ENCODE results near the gene SETDB1.

The SETDB1 gene

DNA sequence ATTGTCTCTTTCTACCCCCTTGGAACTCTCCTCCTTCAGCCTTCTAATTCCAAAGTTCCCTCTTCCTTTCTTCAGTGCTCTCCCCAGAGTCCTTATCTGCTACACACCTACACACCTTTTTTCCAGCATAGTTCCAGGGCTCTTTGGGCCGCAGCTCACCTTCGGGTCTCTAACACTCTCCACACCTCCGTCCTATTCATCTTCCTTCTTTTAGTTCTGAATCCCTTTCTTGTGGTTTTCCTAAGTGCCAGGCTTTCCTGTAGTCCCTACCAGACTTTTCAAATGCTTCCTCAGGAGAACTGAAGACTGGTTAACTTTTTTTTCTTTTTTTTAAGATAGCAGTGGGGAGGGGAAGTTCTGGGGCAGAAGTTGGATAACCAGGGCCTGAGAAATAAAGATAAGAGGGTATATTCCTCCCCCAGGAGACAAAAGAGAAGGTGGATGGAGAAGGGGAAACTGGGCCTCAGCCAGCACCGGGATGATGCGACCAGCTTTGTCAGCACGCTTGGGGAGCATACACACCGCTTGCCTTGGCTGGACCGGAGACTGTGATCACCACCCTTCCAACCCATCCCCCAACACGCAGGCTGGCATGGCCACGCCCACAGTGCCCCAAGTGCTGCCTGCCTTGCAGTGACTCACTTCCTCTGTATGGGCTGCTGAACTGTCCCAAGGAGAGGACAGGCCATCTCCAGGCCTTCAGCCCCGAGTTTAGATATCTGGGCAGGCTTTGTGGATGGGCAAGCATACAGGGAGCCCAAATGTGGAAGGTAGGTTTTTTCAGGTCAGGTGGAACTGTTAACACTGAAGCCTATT lies 50.9 kb downstream of the SETDB1 start:
- Histone ChIP-seq H3K4me3 (ENCODE audit: low read length) (no peak overlapping the region), H3K9ac (ENCODE audit: low read length) (no peak overlapping the region), H3K36me3 (ENCODE audit: control insufficient read depth, insufficient read depth, low read length, severe bottlenecking) (no peaks in the 10 kb centered on the region), H3K27me3 (replicated peaks; ENCODE audit: control insufficient read depth, insufficient read depth, low read length) (no peaks in the 10 kb centered on the region), H3K4me1 (ENCODE audit: control insufficient read depth, insufficient read depth, low read length) (peaks cover 32% of the 10 kb centered on the region), H3K9me3 (ENCODE audit: control insufficient read depth, low read length) (no peaks in the 10 kb centered on the region)
- DNase-seq (ENCODE audit: low read depth): peak; percentile 75

DNA sequence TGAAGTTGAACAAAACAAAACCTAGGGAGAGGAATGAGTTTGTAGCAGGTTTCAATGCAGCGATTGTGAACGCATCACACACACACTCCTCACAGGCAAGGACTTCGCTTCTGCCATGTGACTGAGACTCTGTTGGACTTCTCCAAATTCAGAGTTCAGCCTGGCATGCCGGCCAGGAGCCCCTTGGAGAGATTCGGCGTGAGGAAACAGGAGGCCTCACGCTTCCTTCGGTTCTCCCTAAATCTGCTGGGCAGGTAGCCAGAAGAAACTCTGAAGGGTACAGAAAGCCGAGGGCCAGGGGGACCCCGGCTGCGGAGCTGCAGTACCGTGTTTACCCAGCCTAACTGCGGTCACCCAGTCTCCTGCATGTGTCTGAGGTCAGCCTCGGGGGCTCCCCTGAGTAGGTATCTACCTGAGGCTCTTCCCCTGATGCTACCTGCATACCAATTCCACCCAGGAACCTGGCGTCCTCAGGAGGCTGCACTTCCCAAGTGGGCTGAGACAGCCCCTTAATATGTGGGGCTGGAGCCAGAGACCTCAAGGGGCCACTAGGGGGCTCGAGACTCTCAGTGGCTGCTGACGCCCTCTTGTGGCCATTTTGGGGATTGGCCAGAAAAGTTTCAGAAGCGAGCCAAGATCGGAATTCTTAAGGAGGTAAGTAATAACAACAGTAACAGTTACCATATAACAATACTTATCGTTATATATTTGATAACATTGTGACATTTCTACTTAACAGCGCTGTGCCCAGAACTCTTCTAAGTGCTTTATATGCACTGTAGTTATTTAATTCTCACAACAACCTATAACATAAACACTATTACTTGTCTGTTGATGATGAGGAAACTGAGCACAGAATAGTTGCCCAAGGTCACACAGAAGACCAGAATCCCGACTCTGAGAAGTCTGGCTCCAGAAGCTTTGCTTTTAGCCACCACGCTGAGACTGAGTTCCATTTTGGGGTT lies 53.2 kb downstream of the SETDB1 start:
- Histone ChIP-seq H3K27me3 (replicated peaks; ENCODE audit: control insufficient read depth, insufficient read depth, low read length) (no peaks in the 10 kb centered on the region), H3K4me3 (ENCODE audit: low read length) (no peak overlapping the region), H3K9me3 (ENCODE audit: control insufficient read depth, low read length) (no peaks in the 10 kb centered on the region), H3K4me1 (ENCODE audit: control insufficient read depth, insufficient read depth, low read length) (peaks cover 18% of the 10 kb centered on the region), H3K36me3 (ENCODE audit: control insufficient read depth, insufficient read depth, low read length, severe bottlenecking) (no peaks in the 10 kb centered on the region), H3K9ac (ENCODE audit: low read length) (peak overlapping the region; percentile 52)
- peak; percentile 97 for DNase-seq (ENCODE audit: low read depth)

DNA sequence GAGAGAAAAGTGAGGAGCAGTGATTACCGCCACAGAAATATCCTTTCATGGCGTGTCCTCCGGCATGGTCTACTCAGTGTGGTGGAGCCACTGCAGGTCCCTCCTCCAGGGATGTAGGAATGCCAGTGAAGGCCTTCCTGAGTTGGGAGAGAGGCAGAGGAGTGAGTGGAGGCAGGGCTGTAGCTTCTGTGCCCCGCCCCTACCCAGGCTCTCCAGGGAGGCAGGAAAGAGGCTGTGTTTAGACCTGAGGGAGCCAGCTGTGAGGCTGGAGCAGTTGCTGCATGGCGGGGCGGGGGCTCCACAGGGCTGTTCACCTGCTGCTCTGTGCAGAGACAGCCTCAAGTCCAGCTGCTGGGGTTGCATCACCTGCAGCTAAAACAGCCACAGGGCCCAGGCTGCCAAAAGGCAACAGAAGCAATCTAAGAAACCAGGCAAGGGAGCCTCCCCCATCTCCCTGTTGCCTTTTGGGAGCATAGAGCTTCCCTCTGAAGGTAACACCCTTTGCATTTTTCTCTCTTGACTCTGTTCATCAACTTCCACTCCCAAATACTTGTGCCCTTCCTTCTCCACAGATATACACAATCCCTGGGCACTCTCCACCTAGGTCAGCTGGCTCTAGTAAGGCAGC lies 55.1 kb downstream of the SETDB1 start:
- DNase-seq (ENCODE audit: low read depth): no peak
- H3K4me1 ChIP-seq (ENCODE audit: control insufficient read depth, insufficient read depth, low read length): peaks cover 18% of the 10 kb centered on the region
- no peak overlapping the region for H3K4me3 ChIP-seq (ENCODE audit: low read length)
- H3K36me3 ChIP-seq (ENCODE audit: control insufficient read depth, insufficient read depth, low read length, severe bottlenecking): no peaks in the 10 kb centered on the region
- no peak overlapping the region for H3K9ac ChIP-seq (ENCODE audit: low read length)
- H3K27me3 ChIP-seq (replicated peaks; ENCODE audit: control insufficient read depth, insufficient read depth, low read length): no peaks in the 10 kb centered on the region
- H3K9me3 ChIP-seq (ENCODE audit: control insufficient read depth, low read length): no peaks in the 10 kb centered on the region

DNA sequence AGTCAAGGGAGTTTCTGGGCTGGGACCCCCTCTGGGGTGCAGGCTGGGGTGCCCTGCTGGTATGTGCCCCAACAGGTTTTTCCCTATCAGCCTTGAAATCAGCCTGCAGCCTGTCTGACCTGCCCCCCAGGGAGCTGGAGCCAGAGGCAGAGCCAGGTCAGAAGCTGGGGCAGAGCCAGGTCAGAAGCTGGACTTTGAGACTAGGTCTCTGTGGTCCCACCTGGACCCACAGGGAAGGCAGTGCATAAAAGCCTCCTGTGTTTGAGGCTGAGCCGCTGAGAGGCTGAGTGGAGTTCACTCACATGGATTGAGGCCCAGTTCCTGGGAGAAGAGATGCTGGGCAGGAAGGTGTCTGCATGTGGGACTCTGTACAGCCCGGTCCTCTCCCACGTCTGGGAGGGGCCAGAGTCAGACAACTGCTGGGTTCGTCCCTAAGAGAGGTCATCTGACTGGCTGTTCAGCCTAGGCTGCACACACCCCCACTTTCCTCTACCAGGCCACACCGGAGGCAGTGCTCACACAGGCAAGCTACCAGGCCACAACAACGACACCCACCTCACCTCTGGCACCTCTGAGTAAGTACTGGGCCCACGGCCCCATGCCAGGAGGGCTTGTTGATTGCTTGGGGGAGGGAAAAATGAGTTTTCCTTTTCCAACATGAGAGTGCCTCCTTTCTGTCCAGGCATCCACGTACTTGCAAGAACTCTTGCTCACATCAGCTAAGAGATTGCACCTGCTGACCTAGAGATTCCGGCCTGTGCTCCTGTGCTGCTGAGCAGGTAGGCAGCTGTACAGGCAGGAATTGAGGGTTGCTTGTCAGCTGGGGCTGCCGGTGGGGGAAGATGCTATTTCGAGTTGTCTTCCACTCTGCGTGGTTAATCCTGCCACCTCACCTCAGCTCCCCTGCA lies 55.9 kb downstream of the SETDB1 start, which contains the start of gene ANXA9:
Gene ANXA9 (plus strand): TSS at position 488 of the 908 bp plus-strand sequence. CDS start 814 bp downstream, outside the sequence.
- Histone ChIP-seq H3K9me3 (ENCODE audit: control insufficient read depth, low read length) (no peaks in the 10 kb centered on the region), H3K4me3 (ENCODE audit: low read length) (no peak within 1 kb of the TSS), H3K36me3 (ENCODE audit: control insufficient read depth, insufficient read depth, low read length, severe bottlenecking) (no peaks in the 10 kb centered on the region), H3K9ac (ENCODE audit: low read length) (no peak within 1 kb of the TSS), H3K4me1 (ENCODE audit: control insufficient read depth, insufficient read depth, low read length) (peaks cover 18% of the 10 kb centered on the region), H3K27me3 (replicated peaks; ENCODE audit: control insufficient read depth, insufficient read depth, low read length) (no peaks in the 10 kb centered on the region)
- no peak for DNase-seq (ENCODE audit: low read depth)

DNA sequence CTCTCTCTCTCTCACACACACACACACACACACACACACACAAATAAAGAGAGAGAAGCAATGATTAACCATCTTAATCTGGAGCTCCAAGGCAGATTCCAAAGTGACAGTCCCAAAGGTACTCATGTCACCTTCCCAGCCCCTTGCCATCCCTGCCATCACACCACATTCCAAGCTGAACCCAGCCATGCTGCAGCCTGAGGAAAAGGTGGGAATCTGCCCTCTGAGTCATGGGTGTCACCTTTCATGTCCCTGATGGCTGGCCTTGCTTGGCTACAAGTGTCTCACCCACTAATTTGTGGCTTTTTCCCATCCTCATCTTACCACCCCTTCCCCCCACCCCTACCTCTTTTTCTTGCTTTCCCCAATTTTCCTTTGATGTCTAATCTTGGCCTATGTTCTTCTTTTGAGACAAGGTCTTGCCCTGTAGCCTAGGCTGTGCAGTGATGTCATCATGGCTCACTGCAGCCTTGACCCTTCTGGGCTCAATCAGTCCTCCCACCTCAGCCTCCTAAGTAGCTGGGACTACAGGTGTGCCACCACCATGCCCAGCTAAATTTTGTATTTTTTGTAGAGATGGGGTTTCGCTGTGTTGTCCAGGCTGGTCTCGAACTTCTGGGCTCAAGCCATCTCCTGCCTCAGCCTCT lies 59.1 kb downstream of the SETDB1 start:
- Histone ChIP-seq H3K9ac (ENCODE audit: low read length) (no peak overlapping the region), H3K36me3 (ENCODE audit: control insufficient read depth, insufficient read depth, low read length, severe bottlenecking) (no peaks in the 10 kb centered on the region), H3K9me3 (ENCODE audit: control insufficient read depth, low read length) (no peaks in the 10 kb centered on the region), H3K27me3 (replicated peaks; ENCODE audit: control insufficient read depth, insufficient read depth, low read length) (no peaks in the 10 kb centered on the region), H3K4me3 (ENCODE audit: low read length) (no peak overlapping the region), H3K4me1 (ENCODE audit: control insufficient read depth, insufficient read depth, low read length) (peaks cover 8% of the 10 kb centered on the region)
- no peak for DNase-seq (ENCODE audit: low read depth)

DNA sequence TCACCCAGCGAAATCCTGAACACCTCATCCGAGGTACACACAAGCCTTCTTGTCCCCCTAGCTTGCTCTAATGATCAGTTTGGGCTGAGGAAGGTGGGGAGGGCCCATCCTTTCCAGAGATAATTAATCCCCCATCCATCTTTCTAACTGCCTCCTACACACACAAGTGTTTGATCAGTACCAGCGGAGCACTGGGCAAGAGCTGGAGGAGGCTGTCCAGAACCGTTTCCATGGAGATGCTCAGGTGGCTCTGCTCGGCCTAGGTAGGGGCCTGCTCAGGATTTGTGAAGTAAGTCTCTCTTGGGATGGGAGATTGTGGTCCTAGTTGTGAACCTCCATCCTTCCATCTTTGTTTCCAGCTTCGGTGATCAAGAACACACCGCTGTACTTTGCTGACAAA lies 61.8 kb downstream of the SETDB1 start:
- no peak for DNase-seq (ENCODE audit: low read depth)
- no peaks in the 10 kb centered on the region for H3K9me3 ChIP-seq (ENCODE audit: control insufficient read depth, low read length)

DNA sequence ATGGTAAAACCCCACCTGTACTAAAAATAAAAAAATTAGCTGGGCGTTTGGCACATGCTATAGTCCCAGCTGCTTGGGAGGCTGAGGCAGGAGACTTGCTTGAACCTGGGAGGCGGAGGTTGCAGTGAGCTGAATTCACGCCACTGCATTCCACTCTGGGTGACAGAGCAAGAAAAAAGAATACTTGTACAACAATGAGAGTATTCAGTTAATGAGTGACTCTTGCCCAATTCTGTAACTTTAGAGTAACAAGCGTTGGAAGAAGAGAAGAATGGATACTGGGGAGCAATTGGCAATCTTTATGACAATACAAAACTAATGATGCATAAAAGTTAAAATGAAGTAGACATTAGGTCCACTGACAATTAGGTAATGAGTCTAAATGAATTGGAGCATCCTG lies 66.5 kb downstream of the SETDB1 start:
- Histone ChIP-seq H3K27me3 (replicated peaks; ENCODE audit: control insufficient read depth, insufficient read depth, low read length) (no peaks in the 10 kb centered on the region), H3K4me1 (ENCODE audit: control insufficient read depth, insufficient read depth, low read length) (peaks cover 13% of the 10 kb centered on the region), H3K9ac (ENCODE audit: low read length) (no peak overlapping the region), H3K9me3 (ENCODE audit: control insufficient read depth, low read length) (no peaks in the 10 kb centered on the region), H3K4me3 (ENCODE audit: low read length) (no peak overlapping the region), H3K36me3 (ENCODE audit: control insufficient read depth, insufficient read depth, low read length, severe bottlenecking) (peaks cover 10% of the 10 kb centered on the region)
- DNase-seq (ENCODE audit: low read depth): no peak

More for the DNA sequence above, 61.8 kb downstream of the SETDB1 start:
- no peaks in the 10 kb centered on the region for H3K36me3 ChIP-seq (ENCODE audit: control insufficient read depth, insufficient read depth, low read length, severe bottlenecking)
- H3K27me3 ChIP-seq (replicated peaks; ENCODE audit: control insufficient read depth, insufficient read depth, low read length): no peaks in the 10 kb centered on the region
- no peaks in the 10 kb centered on the region for H3K4me1 ChIP-seq (ENCODE audit: control insufficient read depth, insufficient read depth, low read length)
- H3K9ac ChIP-seq (ENCODE audit: low read length): no peak overlapping the region
- H3K4me3 ChIP-seq (ENCODE audit: low read length): no peak overlapping the region

DNA sequence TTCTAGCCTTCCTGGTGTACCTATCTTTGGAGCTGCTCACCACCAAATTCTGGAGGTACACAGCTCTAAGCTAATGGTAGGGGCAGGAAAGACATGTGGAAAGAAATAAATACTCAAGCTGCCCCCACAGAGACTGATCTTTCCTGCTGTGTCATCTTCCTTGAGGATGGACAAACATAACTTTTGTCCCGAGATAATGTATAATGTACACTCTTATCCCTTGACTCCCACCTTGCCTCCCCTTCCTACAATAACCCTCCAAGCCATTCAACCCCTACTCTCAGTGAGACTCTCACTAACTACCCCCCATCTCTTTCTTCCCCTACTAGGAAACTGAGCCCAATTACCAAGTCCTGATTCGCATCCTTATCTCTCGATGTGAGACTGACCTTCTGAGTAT lies 68.1 kb downstream of the SETDB1 start:
- peaks cover 13% of the 10 kb centered on the region for H3K4me1 ChIP-seq (ENCODE audit: control insufficient read depth, insufficient read depth, low read length)
- no peaks in the 10 kb centered on the region for H3K27me3 ChIP-seq (replicated peaks; ENCODE audit: control insufficient read depth, insufficient read depth, low read length)
- no peaks in the 10 kb centered on the region for H3K9me3 ChIP-seq (ENCODE audit: control insufficient read depth, low read length)
- H3K36me3 ChIP-seq (ENCODE audit: control insufficient read depth, insufficient read depth, low read length, severe bottlenecking): peaks cover 24% of the 10 kb centered on the region
- H3K9ac ChIP-seq (ENCODE audit: low read length): no peak overlapping the region
- DNase-seq (ENCODE audit: low read depth): no peak
- H3K4me3 ChIP-seq (ENCODE audit: low read length): no peak overlapping the region

DNA sequence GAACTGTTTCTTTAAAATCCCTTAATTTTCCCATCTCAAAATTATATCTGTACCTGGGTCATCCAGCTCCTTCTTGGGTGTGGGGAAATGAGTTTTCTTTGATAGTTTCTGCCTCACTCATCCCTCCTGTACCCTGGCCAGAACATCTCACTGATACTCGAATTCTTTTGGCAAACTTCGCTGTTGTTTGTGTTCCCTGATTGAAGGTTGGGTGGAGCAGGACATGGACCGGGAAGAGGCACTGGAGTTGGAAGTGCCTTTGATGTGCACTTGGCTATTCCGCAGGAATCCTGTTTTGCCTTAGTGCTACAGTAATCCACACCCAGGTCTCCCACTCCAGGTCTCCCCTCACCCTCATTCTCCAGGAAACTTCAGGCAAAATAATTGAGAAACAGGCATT lies 69.3 kb downstream of the SETDB1 start:
- H3K4me1 ChIP-seq (ENCODE audit: control insufficient read depth, insufficient read depth, low read length): peaks cover 13% of the 10 kb centered on the region
- no peak for DNase-seq (ENCODE audit: low read depth)
- peaks cover 31% of the 10 kb centered on the region for H3K36me3 ChIP-seq (ENCODE audit: control insufficient read depth, insufficient read depth, low read length, severe bottlenecking)
- H3K27me3 ChIP-seq (replicated peaks; ENCODE audit: control insufficient read depth, insufficient read depth, low read length): no peaks in the 10 kb centered on the region
- H3K9me3 ChIP-seq (ENCODE audit: control insufficient read depth, low read length): no peaks in the 10 kb centered on the region
- H3K4me3 ChIP-seq (ENCODE audit: low read length): peak overlapping the region; percentile 61
- peak overlapping the region; percentile 62 for H3K9ac ChIP-seq (ENCODE audit: low read length)

DNA sequence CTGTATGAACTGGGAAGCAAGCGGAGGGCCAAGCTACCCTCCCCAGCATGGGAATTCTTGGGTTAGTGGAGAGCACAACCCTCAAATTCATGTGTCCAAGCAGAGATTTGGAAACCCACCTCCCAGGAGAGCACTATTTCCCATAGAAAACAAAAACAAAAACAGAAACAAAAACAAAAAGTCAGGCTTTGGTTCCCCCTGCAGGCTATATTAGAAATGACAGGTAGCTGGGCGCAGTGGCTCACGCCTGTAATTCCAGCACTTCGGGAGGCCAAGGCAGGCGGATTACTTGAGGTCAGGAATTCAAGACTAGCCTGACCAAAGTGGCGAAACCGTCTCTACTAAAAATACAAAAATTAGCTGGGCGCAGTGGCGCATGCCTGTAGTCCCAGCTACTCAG lies 69.7 kb downstream of the SETDB1 start:
- DNase-seq (ENCODE audit: low read depth): peak; percentile 73
- H3K4me1 ChIP-seq (ENCODE audit: control insufficient read depth, insufficient read depth, low read length): peaks cover 13% of the 10 kb centered on the region
- H3K36me3 ChIP-seq (ENCODE audit: control insufficient read depth, insufficient read depth, low read length, severe bottlenecking): peaks cover 31% of the 10 kb centered on the region

More for the DNA sequence above, 69.7 kb downstream of the SETDB1 start:
- Histone ChIP-seq H3K4me3 (ENCODE audit: low read length) (peak overlapping the region; percentile 61), H3K9me3 (ENCODE audit: control insufficient read depth, low read length) (no peaks in the 10 kb centered on the region), H3K9ac (ENCODE audit: low read length) (peak overlapping the region; percentile 62), H3K27me3 (replicated peaks; ENCODE audit: control insufficient read depth, insufficient read depth, low read length) (no peaks in the 10 kb centered on the region)
